H9 (cell line): Measurements from ENCODE around the gene MARCHF10. TPM values are rescaled to one million over a fixed set of nuclear protein-coding genes. Genes with fewer than 3 reads are reported as not detected.

ENCODE experiments used
- DNase-seq: peaks from one replicate; pipeline ENCODE4 v3.0.0-alpha.2; 2017
- H2AFZ ChIP-seq: one replicate; pipeline ENCODE4 v1.6.1; 2013; ENCODE audit warnings: mild to moderate bottlenecking, low read length, control low read depth, moderate library complexity
- H2AK5ac ChIP-seq: 2 replicates; pipeline ENCODE4 v1.6.1; 2013; ENCODE audit warnings: low read length, control low read depth, mixed read lengths; ENCODE audit not compliant: insufficient read length
- H2BK120ac ChIP-seq: one replicate; pipeline ENCODE4 v1.6.1; 2013; ENCODE audit warnings: low read depth, mild to moderate bottlenecking, low read length, control low read depth, inconsistent platforms; ENCODE audit not compliant: poor library complexity, severe bottlenecking
- H2BK12ac ChIP-seq: 2 replicates; pipeline ENCODE4 v1.6.1; 2013; ENCODE audit warnings: low read length, control low read depth, mixed read lengths, low read depth; ENCODE audit not compliant: insufficient read length
- H2BK15ac ChIP-seq: 2 replicates; pipeline ENCODE4 v1.6.1; 2013; ENCODE audit warnings: low read depth, low read length, control low read depth
- H2BK20ac ChIP-seq: one replicate; pipeline ENCODE4 v1.6.1; 2013; ENCODE audit warnings: low read depth, mild to moderate bottlenecking, low read length, control low read depth, inconsistent platforms; ENCODE audit not compliant: poor library complexity, severe bottlenecking
- H2BK5ac ChIP-seq: 2 replicates; pipeline ENCODE4 v1.6.1; 2013; ENCODE audit warnings: low read length, control low read depth, mixed read lengths; ENCODE audit not compliant: insufficient read length
- H3K14ac ChIP-seq: 2 replicates; pipeline ENCODE4 v1.6.1; 2013; ENCODE audit warnings: low read length, control low read depth; ENCODE audit not compliant: insufficient read depth
- H3K18ac ChIP-seq: 2 replicates; pipeline ENCODE4 v1.6.1; 2013; ENCODE audit warnings: low read depth, mild to moderate bottlenecking, mixed read lengths, low read length, control low read depth; ENCODE audit not compliant: insufficient read length
- H3K23ac ChIP-seq: 2 replicates; pipeline ENCODE4 v1.6.1; 2013; ENCODE audit warnings: low read length, control low read depth, mixed read lengths, low read depth; ENCODE audit not compliant: insufficient read length
- H3K23me2 ChIP-seq: 2 replicates; pipeline ENCODE4 v1.6.1; 2013; ENCODE audit warnings: low read depth, mild to moderate bottlenecking, mixed read lengths, low read length, control low read depth; ENCODE audit not compliant: insufficient read length, poor library complexity, severe bottlenecking
- H3K27ac ChIP-seq: 2 replicates; pipeline ENCODE4 v1.5.1; 2013; ENCODE audit warnings: low read length, control low read depth, mixed read lengths, low read depth; ENCODE audit not compliant: insufficient read length
- H3K27me3 ChIP-seq: 2 replicates; pipeline ENCODE4 v1.6.1; 2013; ENCODE audit warnings: low read length, control low read depth, inconsistent platforms; ENCODE audit not compliant: insufficient read depth
- H3K4ac ChIP-seq: 2 replicates; pipeline ENCODE4 v1.6.1; 2013; ENCODE audit warnings: low read depth, mild to moderate bottlenecking, control low read depth, inconsistent platforms, low read length, moderate library complexity
- H3K4me1 ChIP-seq: 2 replicates; pipeline ENCODE4 v1.6.1; 2013; ENCODE audit warnings: low read length, control low read depth, inconsistent platforms; ENCODE audit not compliant: insufficient read depth
- H3K4me2 ChIP-seq: 2 replicates; pipeline ENCODE4 v1.6.1; 2013; ENCODE audit warnings: low read length, control low read depth, mixed read lengths; ENCODE audit not compliant: insufficient read length, insufficient read depth
- H3K56ac ChIP-seq: 2 replicates; pipeline ENCODE4 v1.6.1; 2013; ENCODE audit warnings: low read depth, mild to moderate bottlenecking, mixed read lengths, low read length, control low read depth; ENCODE audit not compliant: insufficient read length
- H3K79me1 ChIP-seq: 2 replicates; pipeline ENCODE4 v1.6.1; 2013; ENCODE audit warnings: low read depth, mild to moderate bottlenecking, moderate library complexity, low read length, control low read depth, inconsistent platforms; ENCODE audit not compliant: insufficient read depth, poor library complexity, severe bottlenecking
- H3K79me2 ChIP-seq: 2 replicates; pipeline ENCODE4 v1.6.1; 2013; ENCODE audit warnings: low read length, control low read depth, inconsistent platforms; ENCODE audit not compliant: insufficient read depth
- H3K9ac ChIP-seq: 2 replicates; pipeline ENCODE4 v1.6.1; 2013; ENCODE audit warnings: low read length, control low read depth, mixed read lengths; ENCODE audit not compliant: insufficient read length; ENCODE audit errors: extremely low read depth
- H3K9me3 ChIP-seq: one replicate; pipeline ENCODE4 v1.6.1; 2013; ENCODE audit warnings: low read depth, low read length, inconsistent platforms; ENCODE audit not compliant: control insufficient read depth
- H3T11ph ChIP-seq: one replicate; pipeline ENCODE4 v1.6.1; 2013; ENCODE audit warnings: mild to moderate bottlenecking, low read length, control low read depth, inconsistent platforms
- H4K20me1 ChIP-seq: one replicate; pipeline ENCODE4 v1.6.1; 2013; ENCODE audit not compliant: control insufficient read depth, insufficient read length, insufficient read depth
- H4K5ac ChIP-seq: 2 replicates; pipeline ENCODE4 v1.6.1; 2013; ENCODE audit warnings: low read depth, mild to moderate bottlenecking, mixed read lengths, low read length, control low read depth; ENCODE audit not compliant: insufficient read length
- H4K8ac ChIP-seq: replicated peaks from 2 replicates; pipeline ENCODE4 v1.6.1; 2013; ENCODE audit warnings: low read length, control low read depth, mixed read lengths, low read depth; ENCODE audit not compliant: insufficient read length
- H4K91ac ChIP-seq: 2 replicates; pipeline ENCODE4 v1.6.1; 2013; ENCODE audit warnings: low read depth, mild to moderate bottlenecking, moderate library complexity, mixed read lengths, low read length, control low read depth; ENCODE audit not compliant: insufficient read length
- H3K27ac Mint-ChIP-seq, 3 experiments: 2 replicates in 2 of 3; 3 replicates in 1 of 3; pipeline ENCODE4 v1.8.0; 2020 to 2021; ENCODE audit warnings: mixed read lengths in 3 of 3, mild to moderate bottlenecking in 1 of 3, moderate library complexity in 1 of 3
- H3K27me3 Mint-ChIP-seq: 2 replicates; pipeline ENCODE4 v1.8.0; 2021; ENCODE audit warnings: low read depth, mild to moderate bottlenecking, moderate library complexity, mixed read lengths
- H3K36me3 Mint-ChIP-seq, 3 experiments: 2 replicates in 2 of 3; 3 replicates in 1 of 3; pipeline ENCODE4 v1.8.0; 2020 to 2021; ENCODE audit warnings: low read depth in 3 of 3, mixed read lengths in 3 of 3; ENCODE audit not compliant: insufficient read depth in 1 of 3
- H3K4me1 Mint-ChIP-seq, 2 experiments: 2 replicates each; pipeline ENCODE4 v1.8.0; 2020; ENCODE audit warnings: mixed read lengths in 2 of 2
- H3K4me3 Mint-ChIP-seq, 2 experiments: 2 replicates in 1 of 2; 3 replicates in 1 of 2; pipeline ENCODE4 v1.8.0; 2020 to 2021; ENCODE audit warnings: mild to moderate bottlenecking in 2 of 2, mixed read lengths in 2 of 2, moderate library complexity in 1 of 2
- H3K9me3 Mint-ChIP-seq, 2 experiments: 2 replicates in 1 of 2; 3 replicates in 1 of 2; pipeline ENCODE4 v1.8.0; 2020; ENCODE audit warnings: mild to moderate bottlenecking in 2 of 2, mixed read lengths in 2 of 2, moderate library complexity in 1 of 2
- WGBS: extraction: QIAGEN DNeasy Blood & Tissue Kit; methylation state at CpG from one replicate; pipeline ENCODE4 v1.1.7; 2013; ENCODE audit warnings: missing lambda C conversion rate, low lambda C conversion rate, mixed read lengths; ENCODE audit not compliant: insufficient read length; ENCODE audit errors: extremely low coverage; 5-methylcytosine and 5-hydroxymethylcytosine counted together
- total RNA-seq: library from RNA; stranded (reverse); gene quantifications from 2 replicates; pipeline ENCODE4 v1.2.1, GENCODE V29; 2021
- TF ChIP-seq, protein P1 (sequence below): fragments of 200-600 bp; sonication (generic); conservative IDR thresholded peaks from 3 replicates; pipeline ENCODE4 v1.8.0; 2021; ENCODE audit warnings: antibody characterized with exemption, mild to moderate bottlenecking

The MARCHF10 gene
- total RNA-seq, 1 experiment from 2014 or later, result not detected

DNA sequence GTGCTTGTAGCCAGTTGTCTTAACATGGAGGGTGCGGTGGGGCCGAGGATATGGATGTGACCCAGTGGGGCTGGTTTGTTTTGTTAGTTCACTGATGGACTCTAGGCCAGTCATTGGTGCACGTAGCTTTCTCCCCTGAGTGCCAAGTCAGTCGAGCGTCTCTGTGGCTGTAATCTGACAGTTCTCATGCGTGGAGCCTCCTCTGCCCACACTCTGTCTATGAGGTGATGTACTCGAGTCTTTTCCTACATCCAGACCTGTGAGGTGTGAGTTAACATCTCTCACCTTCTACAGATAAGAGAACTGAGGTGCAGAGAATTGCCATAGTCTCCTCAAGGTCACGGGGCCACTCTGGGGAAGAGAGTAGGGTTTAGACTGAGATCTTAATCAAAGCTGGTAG, 90.2 kb downstream of the MARCHF10 start:
- H3K4ac ChIP-seq, result no peak overlapping the region
- WGBS, result no CpG with 5 or more reads among the region's 8 CpGs
- H3K56ac ChIP-seq, result no peak overlapping the region
- H3K27me3 ChIP-seq, result no peaks in the 10 kb centered on the region
- H2AK5ac ChIP-seq, result no peak overlapping the region
- H3K4me3 Mint-ChIP-seq, result no peak overlapping the region
- no peak overlapping the region for H3K4me2 ChIP-seq
- no peak overlapping the region for H2BK5ac ChIP-seq
- H3T11ph ChIP-seq, result no peak overlapping the region
- no peak overlapping the region for H2BK12ac ChIP-seq
- H3K23ac ChIP-seq, result no peak overlapping the region
- no peaks in the 10 kb centered on the region for H3K9me3 Mint-ChIP-seq
- peaks cover 3% of the 10 kb centered on the region; the same call in 1 of the 2 replicates for H3K4me1 ChIP-seq
- no peak overlapping the region for H4K8ac ChIP-seq
- H3K27me3 Mint-ChIP-seq, result peaks cover 6% of the 10 kb centered on the region
- no peaks in the 10 kb centered on the region for H3K79me2 ChIP-seq
- no peak overlapping the region for H3K14ac ChIP-seq
- no peak overlapping the region for H4K91ac ChIP-seq
- peak; percentile 18 for DNase-seq
- H3K4me1 Mint-ChIP-seq, result peaks cover 12 to 16% of the 10 kb centered on the region in 2 experiments
- H3K27ac Mint-ChIP-seq, result no peak overlapping the region
- no peaks in the 10 kb centered on the region for H3K79me1 ChIP-seq
- H3K9ac ChIP-seq, result no peak overlapping the region
- TF ChIP-seq, protein P1, sequence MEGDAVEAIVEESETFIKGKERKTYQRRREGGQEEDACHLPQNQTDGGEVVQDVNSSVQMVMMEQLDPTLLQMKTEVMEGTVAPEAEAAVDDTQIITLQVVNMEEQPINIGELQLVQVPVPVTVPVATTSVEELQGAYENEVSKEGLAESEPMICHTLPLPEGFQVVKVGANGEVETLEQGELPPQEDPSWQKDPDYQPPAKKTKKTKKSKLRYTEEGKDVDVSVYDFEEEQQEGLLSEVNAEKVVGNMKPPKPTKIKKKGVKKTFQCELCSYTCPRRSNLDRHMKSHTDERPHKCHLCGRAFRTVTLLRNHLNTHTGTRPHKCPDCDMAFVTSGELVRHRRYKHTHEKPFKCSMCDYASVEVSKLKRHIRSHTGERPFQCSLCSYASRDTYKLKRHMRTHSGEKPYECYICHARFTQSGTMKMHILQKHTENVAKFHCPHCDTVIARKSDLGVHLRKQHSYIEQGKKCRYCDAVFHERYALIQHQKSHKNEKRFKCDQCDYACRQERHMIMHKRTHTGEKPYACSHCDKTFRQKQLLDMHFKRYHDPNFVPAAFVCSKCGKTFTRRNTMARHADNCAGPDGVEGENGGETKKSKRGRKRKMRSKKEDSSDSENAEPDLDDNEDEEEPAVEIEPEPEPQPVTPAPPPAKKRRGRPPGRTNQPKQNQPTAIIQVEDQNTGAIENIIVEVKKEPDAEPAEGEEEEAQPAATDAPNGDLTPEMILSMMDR, result no peak
- H4K20me1 ChIP-seq, result no peaks in the 10 kb centered on the region
- no peaks in the 10 kb centered on the region for H3K9me3 ChIP-seq
- H3K23me2 ChIP-seq, result no peaks in the 10 kb centered on the region
- no peak overlapping the region for H2BK120ac ChIP-seq
- H2BK15ac ChIP-seq, result no peak overlapping the region
- no peak overlapping the region for H2AFZ ChIP-seq
- H2BK20ac ChIP-seq, result no peak overlapping the region
- no peak overlapping the region for H4K5ac ChIP-seq
- H3K27ac ChIP-seq, result no peak overlapping the region
- no peaks in the 10 kb centered on the region for H3K36me3 Mint-ChIP-seq
- H3K18ac ChIP-seq, result no peak overlapping the region
